GM19467 (cell line): ENCODE data around the gene SUSD1.
A peak's percentile ranks its signal among the peaks of the same experiment; 100 is the strongest.
"Not testable (repeated sequence)": the region's sequence is repeated elsewhere in the genome, so short reads cannot be mapped to it uniquely, and the experiment has no call there.

Source experiments
- ATAC-seq: cut with Tn5 transposase; IDR thresholded peaks from one replicate; pipeline ENCODE4 v1.9.1; 2021; ENCODE audit warnings: mild to moderate bottlenecking, moderate library complexity; ENCODE audit not compliant: unreplicated experiment

The SUSD1 gene

DNA sequence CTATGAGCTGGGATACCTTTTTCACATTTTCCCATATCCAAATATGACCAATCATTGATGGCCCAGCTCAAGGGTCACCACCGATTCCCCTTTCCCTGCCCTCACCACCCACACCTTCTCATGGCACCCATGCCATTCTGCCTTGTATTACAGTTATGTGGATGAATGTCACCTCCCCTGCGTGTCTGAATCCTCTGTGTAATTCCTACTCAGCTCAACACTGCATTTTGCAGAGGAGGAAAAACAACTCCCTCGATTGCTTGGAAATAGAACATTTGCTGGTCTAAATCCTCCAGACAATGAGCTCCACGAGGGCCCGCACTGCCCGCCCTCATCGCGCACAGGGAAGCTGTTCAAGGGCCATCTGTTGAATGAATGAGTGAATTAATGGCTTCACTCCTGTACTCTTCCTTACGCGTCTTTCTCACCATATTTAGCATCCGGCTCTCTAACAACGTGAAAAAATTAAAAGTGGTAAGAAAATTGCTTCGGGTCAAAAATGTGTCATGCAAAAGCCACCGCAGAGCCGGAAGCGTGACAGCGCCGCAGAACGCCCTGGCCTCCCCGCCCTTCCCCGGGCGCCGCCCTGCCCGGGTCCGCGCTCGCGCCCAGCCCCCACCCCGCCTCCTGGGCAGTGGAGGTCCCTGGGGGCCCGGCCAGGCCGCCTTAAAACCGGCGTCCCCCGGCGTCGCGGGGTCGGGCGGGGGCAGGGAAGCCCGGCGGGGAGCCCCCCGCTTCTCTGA is 704 bp downstream of the SUSD1 start:
- peak; percentile 76 for ATAC-seq

DNA sequence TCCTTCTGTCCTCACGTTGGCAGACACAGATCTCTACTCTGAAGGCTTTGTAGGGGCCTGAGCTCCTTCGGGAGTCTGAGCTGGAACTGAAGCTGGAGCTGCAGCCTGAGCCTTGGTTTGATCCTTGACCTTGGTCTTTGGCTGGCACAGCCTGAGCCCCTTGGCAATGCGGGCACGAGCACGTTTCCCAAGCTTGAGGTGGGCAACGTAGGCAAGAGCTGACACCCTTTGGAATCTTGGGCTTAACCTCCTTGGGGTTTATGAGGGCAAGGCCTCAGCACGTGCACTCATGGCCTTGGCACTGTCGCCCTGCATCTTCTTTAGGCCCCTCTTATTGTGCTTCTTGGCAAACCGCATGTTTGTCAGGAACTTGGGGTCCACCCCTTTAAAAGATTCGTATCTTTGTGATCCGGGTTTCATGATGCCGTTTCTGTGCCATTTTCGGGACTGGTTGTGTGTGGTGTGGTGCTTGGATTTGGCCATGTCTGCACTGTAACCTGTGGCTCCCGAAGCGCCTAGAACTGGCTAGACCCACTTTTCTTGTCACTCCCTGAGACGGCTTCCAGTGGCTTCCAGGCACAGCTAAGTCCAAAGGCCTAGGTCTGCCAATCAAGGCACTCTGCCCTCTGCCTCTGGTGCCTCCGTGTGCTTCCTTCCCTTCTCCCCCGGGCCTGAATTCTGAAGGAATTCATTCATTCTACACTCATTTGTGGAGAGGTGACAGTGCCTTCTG is 1.4 kb downstream of the SUSD1 start:
- no peak for ATAC-seq

DNA sequence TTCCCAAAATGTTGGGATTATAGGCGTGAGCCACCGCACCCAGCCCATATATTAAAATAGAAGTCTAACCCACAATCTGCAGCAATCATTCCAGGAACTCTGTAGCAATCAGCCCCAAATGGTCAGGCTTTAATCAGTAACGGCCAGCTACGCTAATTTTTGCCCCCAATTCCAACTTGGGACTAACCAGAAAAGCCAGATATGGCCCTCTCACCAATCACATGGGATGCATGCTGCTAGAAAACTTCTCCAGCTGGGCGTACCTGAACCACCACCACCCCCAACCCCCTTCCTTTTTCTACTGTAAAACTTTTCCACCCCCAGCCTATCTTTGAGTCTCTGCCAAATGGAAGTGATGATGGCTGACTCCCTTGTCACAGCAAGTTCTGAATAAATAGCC is 4.1 kb downstream of the SUSD1 start:
- no peak for ATAC-seq

DNA sequence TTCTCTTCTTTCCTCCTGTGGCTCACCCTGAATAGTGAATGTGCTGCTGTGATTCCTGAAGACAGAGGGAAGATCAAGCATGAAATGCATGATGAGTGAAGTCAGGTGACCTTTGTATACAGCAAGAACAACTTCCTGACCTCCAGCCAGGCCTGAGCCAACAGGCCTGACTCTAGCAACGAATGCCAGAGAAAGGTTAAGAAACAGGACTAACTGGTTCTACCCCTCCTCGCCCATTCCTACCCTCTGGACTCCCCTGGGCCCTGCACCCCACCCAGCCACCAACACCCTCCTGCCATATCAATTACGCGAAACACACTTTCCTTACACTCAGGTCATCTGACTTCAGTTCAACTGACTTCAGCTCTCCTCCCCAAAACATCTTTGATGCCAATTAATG is 4.9 kb downstream of the SUSD1 start:
- no peak for ATAC-seq

DNA sequence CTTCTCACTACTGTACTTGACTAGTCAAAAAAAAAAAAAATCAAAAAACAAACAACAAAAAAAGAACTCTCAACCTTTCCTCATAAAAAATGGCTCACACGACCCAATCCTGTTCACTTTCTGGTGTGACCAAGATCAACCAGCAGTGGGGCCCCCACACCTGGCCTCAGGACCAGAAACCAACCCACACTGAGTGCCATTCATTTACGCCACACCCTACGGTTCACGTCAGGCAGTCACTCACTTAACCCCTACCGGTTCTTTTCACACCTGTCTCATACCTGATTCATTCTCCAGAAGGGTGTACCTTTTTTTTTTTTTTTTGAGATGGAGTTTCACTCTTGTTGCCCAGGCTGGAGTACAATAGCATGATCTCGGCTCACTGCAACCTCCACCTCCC is 5.7 kb downstream of the SUSD1 start:
- ATAC-seq, result no peak

DNA sequence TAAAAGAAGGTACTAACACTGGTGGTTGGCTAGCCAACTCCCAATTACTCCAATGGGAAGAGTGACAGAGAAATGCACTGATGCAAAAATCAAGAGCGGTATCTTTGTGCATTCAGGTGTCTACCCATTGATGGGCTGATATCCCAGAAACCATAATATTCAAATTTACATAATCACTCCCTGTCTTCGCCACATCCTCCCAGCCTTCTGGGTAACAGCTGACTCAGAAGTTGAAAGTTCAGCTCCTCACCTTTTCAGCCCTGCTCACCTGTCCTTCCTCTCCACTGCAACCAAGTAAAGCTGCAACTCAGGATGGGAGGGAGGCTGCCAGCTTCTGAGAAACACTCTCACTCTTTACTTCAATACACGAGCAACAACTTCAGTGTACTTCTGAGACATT is 6.9 kb downstream of the SUSD1 start:
- ATAC-seq, result no peak

DNA sequence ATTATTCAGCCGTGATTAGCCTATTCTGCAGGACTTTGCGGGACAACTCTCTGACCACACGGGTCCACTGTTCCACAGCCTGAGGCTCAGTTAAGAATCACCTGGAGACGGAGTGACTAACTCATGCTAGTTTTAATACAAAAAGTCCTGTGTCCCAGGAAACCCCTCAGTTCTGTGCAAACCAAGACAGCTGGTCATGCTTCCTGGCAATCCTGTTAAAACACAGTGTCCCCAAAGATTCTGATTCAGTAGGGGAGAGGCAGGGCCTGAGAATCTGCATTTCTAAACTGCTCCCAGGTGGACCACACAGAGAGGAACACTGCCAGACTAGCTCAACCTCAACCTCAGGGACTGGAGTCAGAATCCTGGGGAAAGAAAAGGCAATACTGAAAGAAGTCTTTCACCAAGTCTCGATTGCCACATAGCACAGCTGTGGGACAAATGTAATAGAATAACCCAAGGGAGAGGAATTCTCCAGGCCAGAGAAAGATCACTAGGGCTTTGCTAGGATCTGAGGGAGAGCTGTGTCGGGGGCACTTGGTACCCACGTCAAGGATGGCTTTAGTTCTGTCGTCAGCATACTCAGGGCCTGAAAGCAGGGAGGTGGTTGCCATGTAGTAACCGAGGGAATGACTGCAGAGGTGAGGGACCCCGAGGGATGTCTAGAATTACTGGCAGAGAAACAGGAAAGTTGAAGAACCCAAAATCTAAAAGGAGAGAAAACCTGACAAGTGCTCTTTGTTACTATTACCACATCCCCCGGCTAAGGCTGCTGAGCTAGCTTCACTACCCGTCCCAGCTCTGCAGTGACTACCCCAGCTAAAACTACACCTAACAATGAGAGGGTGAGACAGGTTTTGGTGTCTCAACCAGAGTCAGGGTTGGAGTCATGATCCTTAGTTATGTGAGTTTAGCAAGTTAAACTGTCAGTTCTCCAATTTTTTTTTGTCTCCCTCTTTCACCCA is 8.6 kb downstream of the SUSD1 start:
- no peak for ATAC-seq

DNA sequence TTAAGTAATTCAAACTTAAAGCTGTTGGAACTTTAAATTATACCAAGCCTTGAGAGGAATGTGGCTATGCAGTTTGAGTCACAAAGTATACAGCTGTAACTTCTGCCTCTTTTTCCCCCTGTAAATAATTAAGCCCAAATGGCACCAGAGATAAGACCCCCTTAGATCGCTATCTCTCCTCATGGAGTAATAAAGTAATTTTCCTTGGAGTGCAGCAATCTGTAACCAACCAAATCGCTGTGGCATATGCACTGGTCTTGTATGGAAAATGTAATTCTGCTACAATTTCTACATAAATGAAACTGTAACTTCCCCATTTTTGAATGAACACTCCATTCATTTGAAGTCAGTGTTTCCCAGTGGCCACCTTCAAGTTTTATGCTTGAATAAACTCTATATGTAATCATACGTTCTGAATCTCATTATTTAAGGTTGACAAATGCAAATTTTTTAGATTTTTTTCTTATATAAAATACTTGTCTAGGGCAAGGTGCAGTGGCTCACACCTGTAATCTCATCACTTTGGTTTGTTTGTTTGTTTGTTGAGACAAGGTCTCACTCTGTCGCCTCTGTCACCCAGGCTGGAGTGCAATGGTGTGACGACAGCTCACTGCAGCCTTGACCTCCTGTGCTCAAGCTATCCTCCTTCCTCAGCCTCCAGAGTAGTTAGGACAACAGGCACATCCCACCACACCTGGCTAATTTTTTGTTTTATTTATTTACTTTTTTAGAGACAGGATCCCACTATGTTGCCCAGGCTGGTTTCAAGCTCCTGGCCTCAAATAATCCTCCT is 12.3 kb downstream of the SUSD1 start:
- ATAC-seq, result no peak

DNA sequence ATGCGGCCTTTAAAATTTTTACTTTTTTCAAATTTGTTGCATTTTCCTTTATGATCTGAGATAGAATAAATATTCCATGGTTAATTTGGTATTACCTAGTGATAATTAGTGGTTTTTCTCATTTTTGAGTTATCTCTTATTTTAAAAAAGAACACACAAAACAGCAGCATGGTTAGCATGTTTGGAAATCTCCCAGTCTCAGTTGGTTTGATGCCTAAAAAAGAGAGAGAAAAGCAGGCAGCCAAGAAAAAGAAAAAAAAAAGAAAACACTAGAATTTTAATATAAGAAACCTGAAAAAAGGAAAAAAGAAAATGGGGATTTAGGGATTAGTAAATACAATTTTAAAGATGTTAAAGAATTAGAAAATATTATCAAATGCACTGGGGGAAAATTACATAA is 15.3 kb downstream of the SUSD1 start:
- no peak for ATAC-seq

DNA sequence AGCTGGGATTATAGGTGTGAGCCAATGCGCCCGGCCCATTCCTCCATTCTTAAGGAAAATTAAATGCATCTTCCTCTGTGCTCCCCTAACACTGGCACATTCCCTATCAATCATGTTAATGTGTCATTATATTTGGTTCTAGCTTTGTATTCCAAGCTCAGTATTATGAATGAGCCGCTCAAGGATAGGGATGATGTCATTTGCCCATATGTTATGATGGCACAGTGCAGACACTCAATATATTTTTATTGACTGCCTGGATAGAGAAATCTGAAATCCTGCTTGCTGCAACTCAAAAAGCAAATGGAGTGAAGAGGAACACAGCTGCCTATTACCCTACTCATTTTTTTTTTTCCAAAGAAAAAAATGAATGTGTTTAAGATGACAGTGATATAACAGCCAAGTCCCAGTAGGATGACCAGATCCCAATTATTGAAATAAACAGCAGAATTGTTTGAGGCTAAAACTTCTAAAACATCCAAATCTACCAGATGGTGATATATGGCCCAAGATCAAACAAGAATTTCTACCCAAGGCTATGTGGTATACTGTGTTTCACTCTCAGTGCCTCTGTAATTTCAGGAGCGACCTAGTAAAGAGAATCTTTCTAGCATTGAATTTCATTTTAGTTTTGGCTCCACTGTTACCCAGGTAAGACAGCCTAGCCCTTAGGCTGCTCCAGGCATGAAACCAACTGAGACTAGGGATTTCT is 16.3 kb downstream of the SUSD1 start:
- ATAC-seq, result no peak

DNA sequence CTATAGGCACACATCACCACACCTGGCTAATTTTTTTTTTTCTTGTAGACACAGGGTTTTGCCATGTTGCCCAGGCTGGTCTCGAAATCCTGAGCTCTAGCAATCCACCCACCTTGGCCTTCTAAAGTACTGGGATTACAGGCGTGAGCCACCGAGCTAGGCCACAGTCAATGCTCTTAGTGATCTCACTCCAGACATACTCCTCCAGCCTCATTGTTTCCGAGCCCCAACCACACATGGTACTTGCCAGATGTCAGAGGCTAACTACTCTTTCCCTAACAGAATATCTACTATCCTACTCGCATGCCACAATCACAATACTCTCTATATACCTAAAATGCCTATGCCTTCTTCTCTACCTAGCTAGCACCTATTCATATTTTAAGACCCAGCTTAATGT is 17.1 kb downstream of the SUSD1 start:
- no peak for ATAC-seq

DNA sequence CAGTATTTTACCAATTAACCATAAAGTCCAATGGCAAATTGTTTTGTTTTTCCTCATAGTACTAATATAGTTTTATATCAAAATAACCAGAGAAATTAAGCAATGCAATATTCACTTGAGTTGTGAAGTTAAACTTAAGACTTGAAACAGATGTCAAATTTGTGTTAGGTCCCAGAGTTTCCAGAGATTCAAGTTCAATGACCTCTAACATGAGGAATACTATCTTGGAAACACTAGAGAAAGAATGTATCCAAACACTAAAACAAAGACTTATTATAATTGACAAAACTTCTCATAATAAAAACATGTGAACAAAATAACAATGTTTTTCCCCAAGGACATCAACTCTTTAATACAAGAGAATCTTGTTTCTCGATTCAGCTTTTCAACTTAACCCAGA is 18.0 kb downstream of the SUSD1 start:
- ATAC-seq, result no peak

DNA sequence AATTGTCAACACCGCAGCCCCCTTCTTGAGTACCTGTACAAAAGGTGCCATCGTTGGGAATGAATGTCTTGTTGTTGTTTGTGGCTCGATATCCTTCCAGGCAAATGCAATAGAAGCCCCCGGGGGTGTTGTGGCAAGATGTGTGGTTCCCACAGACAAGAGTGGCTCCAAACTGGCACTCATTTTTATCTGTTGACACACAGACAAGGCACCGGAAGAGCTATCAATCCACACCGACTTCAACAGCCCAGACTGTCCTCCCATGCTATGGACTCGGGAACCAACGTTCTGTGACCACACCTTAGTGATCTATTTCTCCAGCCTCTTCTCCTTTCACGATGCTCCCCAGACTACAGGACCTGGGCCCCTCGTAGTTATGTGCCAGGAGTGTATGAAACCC is 25.9 kb downstream of the SUSD1 start:
- no peak for ATAC-seq

DNA sequence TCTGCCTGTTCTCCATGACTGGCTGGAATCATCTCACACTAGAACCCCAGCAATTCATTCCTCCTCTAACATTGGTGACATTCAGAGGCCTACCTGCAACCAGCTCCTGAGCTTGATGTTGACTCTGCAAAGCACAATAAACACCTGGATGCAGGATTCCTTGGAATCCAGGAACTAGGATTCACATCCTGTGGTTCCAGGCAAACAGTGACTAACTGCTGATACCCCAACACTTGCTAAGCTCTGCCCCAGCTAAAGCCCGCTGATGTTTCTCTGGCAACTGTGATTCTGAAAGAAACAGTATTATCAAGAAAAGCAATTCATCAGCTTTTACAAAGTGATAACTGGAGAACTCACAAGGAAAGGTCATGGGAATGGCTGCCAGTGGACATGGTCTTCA is 29.2 kb downstream of the SUSD1 start:
- no peak for ATAC-seq

DNA sequence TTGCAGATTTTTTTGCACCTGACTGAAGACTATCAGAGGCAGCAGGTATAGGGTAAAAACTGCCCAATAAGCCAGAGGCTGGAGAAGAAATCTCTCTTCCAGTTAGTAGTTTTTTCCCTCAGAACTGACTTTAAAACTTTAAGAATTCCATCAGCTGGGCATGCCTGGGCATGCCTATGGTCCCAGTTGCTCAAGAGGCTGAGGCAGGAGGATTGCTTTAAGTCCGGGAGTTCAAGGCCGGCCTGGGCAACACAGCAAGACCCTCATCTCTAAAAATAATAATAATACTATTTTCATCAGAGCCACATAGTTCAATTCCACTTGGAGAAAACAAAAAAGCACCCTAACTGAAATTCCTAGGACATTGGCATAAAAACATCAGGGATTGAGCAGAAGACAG is 30.3 kb downstream of the SUSD1 start:
- no peak for ATAC-seq

DNA sequence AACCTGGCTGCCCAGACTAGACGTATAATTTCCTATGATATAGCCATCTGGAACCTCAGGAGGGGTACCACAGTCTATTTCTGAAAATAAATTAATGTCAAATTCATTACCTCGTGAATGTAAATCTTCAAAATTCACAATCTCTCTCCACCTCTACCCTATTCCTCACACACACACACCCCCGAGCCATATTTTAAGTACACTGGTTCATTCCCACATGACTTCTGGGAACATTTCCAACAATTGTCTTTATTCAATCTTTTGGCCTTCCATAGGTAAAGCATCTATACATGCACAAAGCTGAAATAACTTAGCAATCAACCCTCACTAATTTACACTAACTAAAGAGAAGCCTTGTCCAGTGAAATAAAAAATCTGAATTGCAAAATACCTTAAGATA is 32.7 kb downstream of the SUSD1 start:
- no peak for ATAC-seq

DNA sequence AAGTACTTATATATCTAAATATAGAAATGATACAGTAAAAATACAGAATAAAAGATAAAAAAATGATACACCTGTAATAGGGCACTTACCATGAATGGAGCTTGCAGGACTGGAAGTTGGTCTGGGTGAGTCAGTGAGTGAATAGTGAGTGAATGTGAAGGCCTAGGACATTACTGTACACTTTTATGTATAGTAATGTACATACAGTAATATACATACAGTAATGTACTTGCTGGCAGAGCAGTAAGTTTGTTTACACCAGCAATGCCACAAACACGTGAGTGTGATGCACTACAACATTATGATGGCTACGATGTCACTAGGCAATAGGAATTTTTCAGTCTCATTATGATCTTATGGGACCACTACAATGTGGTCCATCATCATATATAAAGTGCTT is 34.2 kb downstream of the SUSD1 start:
- ATAC-seq, result no peak

DNA sequence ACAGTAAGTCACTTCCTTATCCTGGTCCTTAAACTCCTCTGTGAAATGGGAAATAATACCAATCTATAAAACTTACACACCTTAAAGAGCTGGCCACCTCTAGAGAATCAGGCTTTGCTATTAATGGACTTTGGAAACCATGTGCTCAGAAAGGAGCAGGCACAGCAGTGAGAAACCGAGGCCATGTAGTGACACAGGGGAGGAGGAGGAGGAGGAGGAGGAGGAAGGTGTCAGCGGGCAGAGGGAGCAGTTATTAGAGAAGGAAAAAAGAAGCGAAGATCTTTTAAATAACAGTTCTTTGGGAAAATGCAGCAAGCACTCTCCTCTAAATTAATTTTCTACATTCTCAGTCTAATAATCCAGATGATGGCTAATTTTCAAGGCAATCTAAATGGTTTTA is 38.0 kb downstream of the SUSD1 start:
- no peak for ATAC-seq

DNA sequence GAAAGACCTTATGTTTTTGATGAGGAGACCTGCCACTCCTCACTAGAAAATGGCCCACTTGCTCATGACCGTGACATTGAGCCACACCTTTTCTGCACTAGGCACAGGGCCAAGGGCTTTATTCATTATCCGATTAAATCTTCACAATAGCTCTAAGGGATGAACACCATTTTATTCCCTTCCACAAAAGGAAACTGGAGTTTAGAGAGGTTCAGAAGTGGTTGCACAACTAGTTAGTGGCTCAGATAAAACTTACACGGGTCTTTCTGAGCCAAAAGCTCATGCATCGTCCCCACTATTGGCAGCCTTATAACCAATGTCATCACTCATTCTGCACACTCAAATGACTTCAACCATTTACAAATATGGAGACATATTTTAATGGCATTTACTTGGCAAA is 39.4 kb downstream of the SUSD1 start:
- no peak for ATAC-seq

DNA sequence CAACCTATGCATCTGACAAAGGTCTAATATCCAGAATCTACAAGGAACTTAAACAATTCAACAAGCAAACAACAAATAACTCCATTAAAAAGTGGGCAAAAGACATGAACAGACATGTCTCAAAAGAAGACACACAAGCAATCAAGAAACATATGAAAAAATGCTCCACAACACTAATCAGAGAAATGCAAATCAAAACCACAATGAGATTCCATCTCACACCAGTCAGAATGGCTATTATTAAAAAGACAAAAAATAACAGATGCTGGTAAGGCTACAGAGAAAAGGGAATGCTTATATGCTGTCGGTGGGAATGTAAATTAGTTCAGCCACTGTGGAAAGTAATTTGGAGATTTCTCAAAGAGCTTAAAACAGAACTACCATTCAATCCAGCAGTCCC is 41.3 kb downstream of the SUSD1 start:
- not testable (repeated sequence) for ATAC-seq
